ENCODE results near the gene ARID4B.
"Not testable (repeated sequence)": the region's sequence is repeated elsewhere in the genome, so short reads cannot be mapped to it uniquely, and the experiment has no call there.

The ARID4B gene

DNA sequence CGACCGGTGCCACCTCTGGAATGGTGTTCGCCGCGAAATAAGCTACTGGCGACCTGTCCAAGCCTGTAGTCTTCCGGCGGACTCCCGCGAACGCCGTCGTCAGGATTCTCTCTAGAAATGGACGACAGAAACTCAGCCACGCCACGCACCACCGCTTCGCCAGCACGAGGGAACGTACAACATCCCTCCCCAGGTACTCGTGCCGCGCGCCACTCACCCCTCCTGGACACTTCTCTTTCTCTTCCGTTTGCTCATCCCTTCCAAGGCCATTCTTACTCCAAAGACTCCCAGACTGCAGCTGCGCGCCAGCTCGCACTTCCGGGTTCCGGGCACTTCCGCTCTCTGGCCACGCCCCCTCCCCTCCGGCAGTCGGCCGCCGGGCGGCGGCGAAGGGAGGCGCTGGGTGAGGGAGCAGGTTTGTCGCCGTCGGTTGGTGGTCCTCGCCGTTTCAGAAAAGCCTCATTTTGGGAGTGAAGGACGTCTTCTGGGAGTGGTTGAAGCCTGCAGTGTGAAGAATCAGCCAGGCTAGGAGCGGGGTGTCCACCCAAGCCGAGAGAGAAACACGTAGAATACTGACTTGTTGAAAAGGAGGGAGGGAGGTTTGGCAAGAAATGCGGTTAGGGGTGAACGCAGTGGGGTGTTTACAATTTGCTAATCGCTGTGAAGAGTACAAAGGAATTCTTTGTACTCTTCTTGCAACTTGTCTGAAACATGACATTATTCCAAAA is 166.9 kb downstream of the ARID4B start, which contains the start of gene RBM34:
Gene RBM34, minus strand, starts transcription at position 294 of the 728 bp plus-strand sequence. Its CDS starts 24 bp downstream, at position 270.
- TF ChIP-seq, protein P1, sequence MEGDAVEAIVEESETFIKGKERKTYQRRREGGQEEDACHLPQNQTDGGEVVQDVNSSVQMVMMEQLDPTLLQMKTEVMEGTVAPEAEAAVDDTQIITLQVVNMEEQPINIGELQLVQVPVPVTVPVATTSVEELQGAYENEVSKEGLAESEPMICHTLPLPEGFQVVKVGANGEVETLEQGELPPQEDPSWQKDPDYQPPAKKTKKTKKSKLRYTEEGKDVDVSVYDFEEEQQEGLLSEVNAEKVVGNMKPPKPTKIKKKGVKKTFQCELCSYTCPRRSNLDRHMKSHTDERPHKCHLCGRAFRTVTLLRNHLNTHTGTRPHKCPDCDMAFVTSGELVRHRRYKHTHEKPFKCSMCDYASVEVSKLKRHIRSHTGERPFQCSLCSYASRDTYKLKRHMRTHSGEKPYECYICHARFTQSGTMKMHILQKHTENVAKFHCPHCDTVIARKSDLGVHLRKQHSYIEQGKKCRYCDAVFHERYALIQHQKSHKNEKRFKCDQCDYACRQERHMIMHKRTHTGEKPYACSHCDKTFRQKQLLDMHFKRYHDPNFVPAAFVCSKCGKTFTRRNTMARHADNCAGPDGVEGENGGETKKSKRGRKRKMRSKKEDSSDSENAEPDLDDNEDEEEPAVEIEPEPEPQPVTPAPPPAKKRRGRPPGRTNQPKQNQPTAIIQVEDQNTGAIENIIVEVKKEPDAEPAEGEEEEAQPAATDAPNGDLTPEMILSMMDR (IDR thresholded peaks at IDR 0.05; ENCODE audit: borderline replicate concordance, insufficient read depth, low read depth, low read length) = 0 out of 2 replicates have a peak, but pooled peaks have one; percentile 19
- H3K4me3 ChIP-seq (ENCODE audit: low read depth, low read length) = peak within 1 kb of the TSS; percentile 96

- TF ChIP-seq, protein P1 (IDR thresholded peaks at IDR 0.05; ENCODE audit: borderline replicate concordance, insufficient read depth, low read depth, low read length) = no peak
Measured at GRCh38 chr1:235160383-235160956, 167.5 kb downstream of the ARID4B start.

GRCh38 chr1:235159930-235160329 is 168.0 kb downstream of the ARID4B start:
- peak overlapping the region; percentile 96 for H3K4me3 ChIP-seq (ENCODE audit: low read depth, low read length)

More at GRCh38 chr1:235160383-235160956, 167.5 kb downstream of the ARID4B start:
- H3K4me3 ChIP-seq (ENCODE audit: low read depth, low read length) = peak overlapping the region; percentile 96

DNA sequence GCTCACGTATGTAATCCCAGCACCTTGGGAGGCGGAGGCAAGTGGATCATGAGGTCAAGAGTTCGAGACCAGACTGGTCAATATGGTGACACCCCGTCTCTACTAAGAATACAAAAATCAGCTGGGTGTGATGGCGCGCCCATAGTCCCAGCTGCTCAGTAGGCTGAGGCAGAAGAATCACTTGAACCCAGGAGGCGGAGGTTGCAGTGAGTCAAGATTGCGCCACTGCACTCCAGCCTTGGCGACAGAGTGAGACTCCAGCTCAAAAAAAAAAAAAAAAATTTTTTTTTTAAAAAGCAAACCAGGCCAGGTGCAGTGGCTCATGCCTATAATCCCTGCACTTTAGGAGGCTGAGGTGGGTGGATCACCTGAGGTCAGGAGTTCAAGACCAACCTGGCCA is 168.7 kb downstream of the ARID4B start:
- H3K4me3 ChIP-seq (ENCODE audit: low read depth, low read length) = not testable (repeated sequence)

DNA sequence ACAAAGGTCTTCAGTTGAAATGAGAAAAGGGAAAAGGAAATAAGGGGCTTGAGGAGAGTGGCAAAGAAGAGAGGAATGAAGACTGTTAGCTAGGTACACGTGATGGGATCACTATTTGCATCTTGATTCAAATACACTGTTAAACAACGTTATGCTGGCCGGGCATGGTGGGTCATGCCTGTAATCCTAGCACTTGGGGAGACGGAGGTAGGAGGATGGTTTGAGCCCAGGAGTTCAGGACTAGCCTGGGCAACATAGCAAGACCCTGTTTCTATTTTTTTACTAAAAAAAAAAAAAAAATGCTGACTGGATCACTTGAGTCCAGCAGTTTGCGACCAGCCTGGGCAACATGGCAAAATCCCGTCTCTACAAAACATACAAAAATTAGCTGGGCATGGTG is 169.3 kb downstream of the ARID4B start:
- no peak overlapping the region for H3K4me3 ChIP-seq (ENCODE audit: low read depth, low read length)
- TF ChIP-seq, protein P1 (IDR thresholded peaks at IDR 0.05; ENCODE audit: borderline replicate concordance, insufficient read depth, low read depth, low read length) = no peak

- H3K4me3 ChIP-seq (ENCODE audit: low read depth, low read length) = no peak overlapping the region
- TF ChIP-seq, protein P1 (IDR thresholded peaks at IDR 0.05; ENCODE audit: borderline replicate concordance, insufficient read depth, low read depth, low read length) = no peak
Measured at GRCh38 chr1:235157150-235157549, 170.8 kb downstream of the ARID4B start.

GRCh38 chr1:235156740-235157139 is 171.2 kb downstream of the ARID4B start:
- TF ChIP-seq, protein P1 (IDR thresholded peaks at IDR 0.05; ENCODE audit: borderline replicate concordance, insufficient read depth, low read depth, low read length) = no peak
- no peak overlapping the region for H3K4me3 ChIP-seq (ENCODE audit: low read depth, low read length)

DNA sequence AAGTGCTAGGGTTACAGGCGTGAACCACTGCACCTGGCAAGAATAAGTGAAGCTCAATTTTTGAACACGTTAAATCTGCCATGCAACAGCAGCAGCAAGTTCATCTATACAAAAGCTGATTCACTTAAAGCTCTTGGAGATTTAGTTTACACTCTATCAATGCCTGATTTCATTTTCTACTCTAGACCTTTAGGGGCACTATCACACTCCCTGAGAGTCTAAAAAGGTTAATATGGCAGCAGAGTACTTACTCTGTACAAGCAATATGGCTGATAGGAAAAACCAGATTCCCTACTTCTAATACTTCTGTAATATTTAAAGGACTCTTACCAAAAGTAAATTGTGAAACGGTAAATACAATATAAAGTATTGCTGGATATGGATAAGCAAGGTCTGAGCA is 171.7 kb downstream of the ARID4B start:
- TF ChIP-seq, protein P1 (IDR thresholded peaks at IDR 0.05; ENCODE audit: borderline replicate concordance, insufficient read depth, low read depth, low read length) = no peak
- H3K4me3 ChIP-seq (ENCODE audit: low read depth, low read length) = no peak overlapping the region
